Progenitor cell of endocrine pancreas (in vitro differentiated cells): ENCODE results near the gene NUDT8. TPM values are rescaled to one million over a fixed set of nuclear protein-coding genes. Genes with fewer than 3 reads are reported as not detected.
"Not testable (repeated sequence)": the region's sequence is repeated elsewhere in the genome, so short reads cannot be mapped to it uniquely, and the experiment has no call there.

Experiments
- DNase-seq: peaks from one replicate; pipeline ENCODE4 v3.0.0; 2021; ENCODE audit warnings: low spot score; ENCODE audit not compliant: unreplicated experiment
- H3K27ac Mint-ChIP-seq: 2 replicates; pipeline ENCODE4 v1.8.0; 2021; ENCODE audit warnings: mild to moderate bottlenecking, moderate library complexity, mixed read lengths
- H3K27me3 Mint-ChIP-seq: 2 replicates; pipeline ENCODE4 v1.8.0; 2021; ENCODE audit warnings: mixed read lengths
- H3K36me3 Mint-ChIP-seq: 2 replicates; pipeline ENCODE4 v1.8.0; 2022; ENCODE audit warnings: mixed read lengths; ENCODE audit not compliant: insufficient read depth
- H3K4me1 Mint-ChIP-seq: 2 replicates; pipeline ENCODE4 v1.8.0; 2021; ENCODE audit warnings: low read depth, mixed read lengths
- H3K4me3 Mint-ChIP-seq: 2 replicates; pipeline ENCODE4 v1.8.0; 2021; ENCODE audit warnings: low read depth, mild to moderate bottlenecking, moderate library complexity, mixed read lengths
- H3K9me3 Mint-ChIP-seq: 2 replicates; pipeline ENCODE4 v1.8.0; 2021; ENCODE audit warnings: low read depth, mixed read lengths
- CTCF ChIP-seq: fragments of 200-600 bp; sonication (generic); IDR thresholded peaks from one replicate; pipeline ENCODE4 v1.5.0; 2021; ENCODE audit warnings: antibody characterized with exemption, mild to moderate bottlenecking; ENCODE audit not compliant: unreplicated experiment
- total RNA-seq: library from RNA; stranded (reverse); gene quantifications from 2 replicates; pipeline ENCODE4 v1.2.1, GENCODE V29; 2021

The NUDT8 gene
- total RNA-seq, 1 donor from 2014 or later = 5.1 TPM

GRCh38 chr11:67638535-67639437 is 9.0 kb upstream of the NUDT8 start:
- Mint-ChIP-seq H3K27ac (no peak overlapping the region), H3K36me3 (no peaks in the 10 kb centered on the region), H3K9me3 (no peaks in the 10 kb centered on the region), H3K27me3 (peaks cover 4% of the 10 kb centered on the region), H3K4me3 (no peak overlapping the region), H3K4me1 (no peaks in the 10 kb centered on the region)
- TF ChIP-seq CTCF = no peak
- no peak for DNase-seq

GRCh38 chr11:67637441-67637840 is 7.7 kb upstream of the NUDT8 start:
- not testable (repeated sequence) for H3K36me3 Mint-ChIP-seq, H3K4me3 Mint-ChIP-seq, H3K27ac Mint-ChIP-seq, H3K27me3 Mint-ChIP-seq, H3K4me1 Mint-ChIP-seq, DNase-seq, H3K9me3 Mint-ChIP-seq

GRCh38 chr11:67636962-67637361 is 7.2 kb upstream of the NUDT8 start:
- Mint-ChIP-seq H3K27ac (no peak overlapping the region), H3K4me3 (no peak overlapping the region), H3K4me1 (no peaks in the 10 kb centered on the region), H3K9me3 (no peaks in the 10 kb centered on the region), H3K36me3 (no peaks in the 10 kb centered on the region), H3K27me3 (peaks cover 4% of the 10 kb centered on the region)
- no peak for TF ChIP-seq CTCF
- DNase-seq = no peak

- Mint-ChIP-seq H3K36me3 (no peaks in the 10 kb centered on the region), H3K9me3 (no peaks in the 10 kb centered on the region), H3K27ac (no peak overlapping the region), H3K4me1 (peaks cover 7% of the 10 kb centered on the region), H3K27me3 (peaks cover 2% of the 10 kb centered on the region), H3K4me3 (no peak overlapping the region)
- no peak for TF ChIP-seq CTCF
- DNase-seq = no peak
These were observed 5.4 kb upstream of the NUDT8 start for GRCh38 chr11:67635231-67635521.

GRCh38 chr11:67634366-67635230 is 4.9 kb upstream of the NUDT8 start:
- no peak for TF ChIP-seq CTCF
- Mint-ChIP-seq H3K4me3 (no peak overlapping the region), H3K27ac (no peak overlapping the region), H3K9me3 (no peaks in the 10 kb centered on the region), H3K36me3 (no peaks in the 10 kb centered on the region), H3K4me1 (peaks cover 7% of the 10 kb centered on the region), H3K27me3 (no peaks in the 10 kb centered on the region)
- DNase-seq = no peak
